Right ventricle myocardium inferior (tissue), 1 donor: ENCODE measurements around the gene PFN4. TPM values are rescaled to one million over a fixed set of nuclear protein-coding genes. Genes with fewer than 3 reads are reported as not detected.
"Not testable (repeated sequence)": the region's sequence is repeated elsewhere in the genome, so short reads cannot be mapped to it uniquely, and the experiment has no call there.

Experiments used
- ATAC-seq: fragments of 200-7000 bp; cut with Tn5 transposase; one replicate; pipeline ENCODE4 v1.9.1; 2020; ENCODE audit warnings: mild to moderate bottlenecking, moderate library complexity
- DNase-seq: peaks from one replicate; pipeline ENCODE4 v3.0.0; 2021; ENCODE audit errors: missing footprints
- intact Hi-C: fragments of 100-400 bp; cut with DNase I; formaldehyde crosslinking; loops from one replicate; pipeline ENCODE4 v1.11.0; 2022
- long read RNA-seq: library from polyadenylated mRNA; unstranded; transcript quantifications from one replicate; pipeline ENCODE4 v2.0.0, GENCODE V29; 2021
- total RNA-seq: library from RNA; stranded (reverse); fragmentation: NEBNext Ultra II Directional; extraction: Animal tissue kit (Norgen Biotek cat#: 25700); gene quantifications from one replicate; pipeline ENCODE4 v1.2.1, GENCODE V29; 2021
- donor health status: DM: no; HTN: yes; CAD: no; lungs with severe emphysema.

Gene PFN4
- total RNA-seq = 0.32 TPM
- long read RNA-seq = 0 reads

GRCh38 chr2:24123195-24123921 lies at the start of gene PFN4, which contains the start of gene FAM228B:
Gene PFN4, minus strand, starts transcription at chr2:24123334. Its CDS starts 799 bp downstream, at chr2:24122535.
Gene FAM228B, plus strand, starts transcription at chr2:24123469. Its CDS starts 893 bp downstream, at chr2:24124362.
- ATAC-seq (peak; percentile 98), DNase-seq (peak; percentile 95)
- intact Hi-C loops = no loop called here

GRCh38 chr2:24169023-24169422 lies 45.9 kb upstream of the PFN4 start:
- intact Hi-C loops = no loop called here
- DNase-seq = no peak
- no peak for ATAC-seq

DNA sequence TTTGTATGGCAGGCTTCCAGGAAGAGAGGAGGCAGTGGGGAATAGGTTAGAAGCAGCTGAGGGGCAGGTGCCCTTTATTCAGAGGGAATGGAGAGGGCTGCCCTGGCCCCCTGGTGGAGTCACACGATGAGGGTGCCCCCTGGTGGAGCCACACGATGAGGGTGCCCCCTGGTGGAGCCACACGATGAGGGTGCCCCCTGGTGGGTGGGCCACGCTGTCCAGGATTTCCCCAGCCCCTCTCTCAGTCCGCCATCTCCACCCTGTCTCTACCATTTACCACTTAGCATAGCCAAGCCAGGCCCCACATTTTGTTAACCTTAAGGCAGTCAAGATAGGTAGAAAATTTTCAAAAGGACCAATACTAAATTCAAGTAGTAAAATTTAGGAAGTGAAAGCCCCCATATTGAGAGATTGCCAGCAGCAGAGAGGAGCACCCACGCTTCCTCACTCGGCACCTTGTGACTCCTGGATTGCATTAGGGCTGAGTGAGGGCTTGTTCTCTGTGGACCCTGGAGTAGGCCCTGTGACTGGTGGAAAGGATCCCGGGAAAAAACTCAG lies 41.4 kb upstream of the PFN4 start:
- intact Hi-C loops = no loop called here
- DNase-seq (no peak), ATAC-seq (no peak)

DNA sequence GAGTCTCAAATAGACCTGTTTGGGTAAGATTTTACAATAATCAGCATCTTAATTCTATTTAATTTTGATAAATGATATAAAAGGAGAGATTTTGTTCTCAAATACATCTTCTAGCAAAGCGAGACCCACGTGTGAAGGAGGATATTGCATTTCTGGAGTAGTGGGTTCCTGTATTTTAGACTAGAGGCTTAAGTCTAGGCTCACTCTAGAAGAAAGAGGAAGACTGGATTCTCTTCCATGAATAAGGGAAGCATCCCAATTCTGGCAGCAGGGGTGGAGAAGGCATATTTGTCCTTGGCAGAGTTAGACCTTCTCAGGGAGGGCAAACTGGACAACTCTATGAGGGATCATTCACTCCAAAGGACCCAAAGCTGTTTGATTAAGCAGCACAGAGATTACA lies 40.5 kb upstream of the PFN4 start:
- DNase-seq (no peak), ATAC-seq (no peak)
- intact Hi-C loops = no loop called here

DNA sequence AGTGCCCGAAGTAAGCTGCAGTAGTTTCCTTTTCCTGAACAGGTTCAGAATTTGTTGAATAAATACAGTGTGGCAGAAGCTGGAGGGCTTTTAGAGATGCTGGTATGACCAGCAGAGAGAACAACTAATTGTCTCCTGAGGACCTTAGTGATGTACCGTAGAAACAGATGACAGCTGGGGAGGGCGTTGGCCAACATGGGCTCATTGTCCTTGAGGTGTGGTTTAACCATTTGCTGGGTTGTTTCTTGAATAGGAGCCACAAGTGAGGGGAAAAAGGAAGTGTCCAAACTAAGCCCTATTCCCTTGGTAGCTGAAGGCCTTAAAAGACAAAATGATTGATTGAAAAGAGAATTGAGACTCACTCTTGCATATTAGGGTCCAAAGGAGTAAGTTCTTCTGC lies 40.1 kb upstream of the PFN4 start:
- DNase-seq = no peak
- ATAC-seq = no peak
- intact Hi-C loops = no loop called here

DNA sequence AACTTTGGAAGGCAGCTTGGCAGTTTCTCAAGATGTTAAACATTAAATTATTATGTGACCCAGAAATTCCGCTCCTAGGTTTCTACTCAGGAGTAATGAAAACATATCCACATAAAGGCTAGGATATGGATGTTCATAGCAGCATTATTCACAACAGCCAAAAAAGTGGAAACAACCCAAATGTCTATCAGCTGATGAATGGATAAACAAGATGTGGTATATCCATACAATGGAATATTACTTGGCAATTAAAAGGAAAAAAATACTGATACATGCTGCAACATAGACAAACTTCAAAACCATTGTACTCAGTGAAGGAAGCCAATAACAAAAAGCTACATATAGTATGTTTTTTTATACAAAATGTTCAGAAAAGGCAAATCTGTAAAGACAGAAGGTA lies 39.4 kb upstream of the PFN4 start:
- ATAC-seq = no peak
- intact Hi-C loops = no loop called here
- DNase-seq = no peak

DNA sequence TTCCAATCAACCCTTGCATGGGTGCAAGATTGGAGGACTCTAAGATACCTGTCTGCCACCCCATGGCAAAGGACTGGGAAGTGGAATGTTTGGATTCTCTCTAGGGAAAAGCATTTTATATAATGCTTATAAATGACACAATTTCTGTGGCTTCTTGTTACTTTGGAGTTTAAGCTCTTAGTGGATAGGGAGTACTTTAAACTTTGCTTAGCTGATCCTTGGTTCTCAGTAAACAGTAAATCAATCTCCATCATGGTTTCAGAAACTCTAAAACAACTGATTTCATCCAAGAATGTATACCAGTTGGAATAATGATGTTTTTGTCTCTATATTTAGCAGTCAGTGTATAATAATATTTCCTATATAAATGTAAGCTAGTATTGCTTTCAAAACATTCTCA lies 37.6 kb upstream of the PFN4 start:
- no peak for DNase-seq
- ATAC-seq = no peak
- intact Hi-C loops = no loop called here

DNA sequence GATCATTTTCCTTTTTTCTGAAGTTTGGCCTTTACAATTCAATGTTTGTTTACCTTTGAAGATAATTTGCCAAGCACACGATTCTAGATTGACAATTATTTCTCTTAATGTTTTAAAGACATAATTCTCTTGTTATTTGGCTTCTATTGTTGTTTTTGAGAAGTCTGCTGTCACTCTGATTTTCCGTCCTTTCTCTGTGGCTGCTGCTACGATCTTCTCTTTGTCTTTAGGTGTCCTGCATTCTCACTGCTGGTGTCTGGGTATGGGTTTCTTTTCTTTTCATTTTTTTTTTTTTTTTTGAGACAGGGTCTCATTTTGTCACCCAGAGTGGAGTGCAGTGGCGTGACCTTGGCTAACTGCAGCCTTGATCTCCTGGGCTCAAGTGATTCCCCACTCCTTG lies 36.6 kb upstream of the PFN4 start:
- intact Hi-C loops = no loop called here
- ATAC-seq (no peak), DNase-seq (no peak)

DNA sequence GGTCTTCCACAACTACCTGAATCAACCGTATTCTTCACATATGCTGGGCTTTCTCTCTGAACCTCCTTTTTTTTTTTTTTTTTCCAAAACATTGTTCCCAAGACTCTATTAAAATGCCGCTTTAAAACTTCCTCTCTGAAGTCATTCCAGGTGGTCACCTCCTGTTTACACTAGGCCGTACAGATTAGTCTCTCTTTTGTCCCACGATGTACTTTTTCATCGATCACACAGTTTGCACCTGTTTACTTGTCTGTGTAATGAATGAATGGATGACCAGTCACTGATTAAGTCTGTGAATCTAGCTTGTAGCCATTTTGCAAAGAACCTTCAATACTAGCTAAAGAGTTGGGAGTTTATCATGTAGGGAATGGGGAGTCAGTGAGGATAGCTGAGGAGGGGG lies 35.0 kb upstream of the PFN4 start:
- intact Hi-C loops = no loop called here
- no peak for DNase-seq
- no peak for ATAC-seq

DNA sequence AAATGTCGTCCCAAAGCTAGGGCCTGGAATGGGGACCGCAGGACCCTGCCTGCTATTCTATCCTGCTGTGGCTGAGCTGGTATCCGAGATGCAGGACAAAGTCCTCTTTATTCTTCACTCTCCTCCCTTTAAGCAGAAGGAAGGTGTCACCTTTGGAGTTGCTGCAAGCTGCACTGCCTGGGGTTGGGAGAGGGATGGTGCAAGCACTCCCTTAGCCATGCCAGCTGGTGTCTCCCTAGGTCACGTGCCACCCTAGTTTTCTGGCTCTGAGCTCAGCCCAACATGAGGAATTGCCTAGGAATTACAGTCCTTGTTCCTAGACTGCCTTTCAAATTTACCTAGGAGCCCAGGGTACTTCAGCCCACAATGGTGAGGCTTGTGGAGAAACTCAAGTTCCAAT lies 30.3 kb upstream of the PFN4 start:
- intact Hi-C loops = no loop called here
- ATAC-seq (no peak), DNase-seq (no peak)

DNA sequence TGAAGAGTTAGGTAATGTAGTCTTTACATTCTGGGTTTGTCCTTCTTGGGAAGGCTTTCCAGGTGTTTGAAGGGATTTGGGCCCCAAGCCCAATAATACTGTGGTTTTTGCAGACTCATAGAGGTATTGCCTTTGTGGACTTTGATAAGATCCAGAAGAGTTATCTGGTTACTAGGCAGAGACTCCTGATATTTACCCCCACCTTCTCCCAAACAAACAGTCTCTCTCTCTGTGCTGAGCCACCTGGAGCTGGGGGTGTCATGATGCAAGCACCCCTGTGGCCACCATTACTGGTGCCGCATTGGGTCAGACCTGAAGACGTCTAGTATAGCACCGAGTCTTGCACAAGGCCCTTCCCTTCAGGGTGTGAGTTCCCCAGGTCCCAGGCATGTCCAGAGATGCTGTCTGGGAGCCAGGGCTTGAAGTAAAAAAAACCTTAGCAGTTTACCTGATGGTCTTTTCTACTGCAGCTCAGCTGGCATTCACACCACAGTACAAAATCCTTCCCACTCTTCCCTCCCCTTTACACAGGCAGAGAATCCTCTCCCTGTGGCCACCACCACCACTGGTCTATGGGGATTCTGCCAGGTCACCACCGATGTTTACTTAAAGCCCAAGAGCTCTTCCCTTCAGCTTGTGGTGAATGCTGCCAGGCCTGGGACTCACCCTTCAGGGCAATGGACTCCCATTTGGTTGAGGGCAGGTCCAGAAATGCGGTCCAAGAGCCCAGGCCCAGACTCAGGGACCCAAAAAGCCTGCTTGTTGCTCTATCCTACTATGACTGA lies 29.5 kb upstream of the PFN4 start:
- intact Hi-C loops = no loop called here
- no peak for DNase-seq

DNA sequence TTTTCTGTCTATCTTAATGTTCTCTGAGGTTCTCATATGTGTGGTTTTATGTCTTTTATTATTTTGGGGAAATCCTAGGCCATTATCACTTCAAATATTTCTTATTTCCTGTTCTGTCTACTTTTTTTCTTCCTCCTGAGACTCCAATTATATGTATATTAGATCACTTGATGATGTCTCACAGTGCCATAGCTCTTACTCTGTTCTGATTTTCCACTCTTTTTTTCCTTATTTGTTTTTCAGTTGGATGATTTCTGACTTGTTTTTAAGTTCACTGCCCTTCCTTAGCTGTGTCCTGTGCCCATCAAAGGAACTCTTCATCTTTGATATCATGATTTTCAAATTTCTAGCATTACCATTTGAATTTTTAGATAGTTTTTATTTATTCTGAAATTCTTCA lies 24.2 kb upstream of the PFN4 start:
- intact Hi-C loops = no loop called here
- DNase-seq (no peak), ATAC-seq (no peak)

More for the DNA sequence above, 29.5 kb upstream of the PFN4 start:
- no peak for ATAC-seq

GRCh38 chr2:24140305-24140704 lies 17.2 kb upstream of the PFN4 start:
- intact Hi-C loops, DNase-seq, ATAC-seq: not testable (repeated sequence)

DNA sequence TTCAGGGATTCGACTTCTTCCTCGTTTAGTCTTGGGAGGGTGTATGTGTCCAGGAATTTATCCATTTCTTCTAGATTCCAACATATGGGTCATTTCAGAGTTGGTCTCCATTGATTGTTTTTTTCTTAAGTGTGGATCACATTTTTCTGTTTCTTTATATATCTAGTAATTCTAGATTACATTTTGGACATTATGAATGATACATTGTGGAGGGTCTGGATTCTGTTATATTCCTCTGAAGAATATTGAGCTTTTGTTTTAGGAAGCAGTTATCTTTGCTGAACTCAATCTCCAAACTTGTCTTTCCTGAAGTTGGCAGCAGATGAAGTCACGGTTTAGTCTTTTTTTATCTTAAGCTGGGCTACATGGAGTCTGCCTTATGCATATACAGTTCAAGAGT lies 9.4 kb upstream of the PFN4 start:
- intact Hi-C loops = no loop called here
- ATAC-seq = no peak

DNA sequence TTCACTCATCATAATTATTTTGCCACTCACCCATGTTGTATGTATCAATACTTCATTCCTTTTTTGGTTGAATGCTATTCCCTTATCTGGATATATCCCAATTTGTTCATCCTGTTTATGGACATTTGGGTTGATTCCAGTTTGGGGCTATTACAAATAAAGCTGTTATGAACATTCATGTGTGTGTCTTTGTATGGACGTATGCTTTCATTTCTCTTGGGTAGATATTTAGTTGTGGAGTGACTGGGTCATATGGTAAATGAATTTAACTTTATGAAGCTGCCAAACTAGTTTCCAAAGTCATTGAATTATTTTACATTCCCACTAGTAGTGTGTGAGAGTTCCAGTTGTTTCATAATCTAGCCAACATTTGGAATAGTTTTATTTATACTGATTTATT lies 2.8 kb upstream of the PFN4 start:
- ATAC-seq (no peak), DNase-seq (no peak)
- intact Hi-C loops = no loop called here

More for the DNA sequence above, 9.4 kb upstream of the PFN4 start:
- no peak for DNase-seq

GRCh38 chr2:24123922-24124580 lies 917 bp upstream of the PFN4 start:
- intact Hi-C loops = no loop called here

GRCh38 chr2:24122366-24123194 lies 554 bp downstream of the PFN4 start:
- DNase-seq (no peak), ATAC-seq (no peak)
- intact Hi-C loops = no loop called here

More at GRCh38 chr2:24123922-24124580, 917 bp upstream of the PFN4 start:
- no peak for ATAC-seq
- no peak for DNase-seq

- intact Hi-C loops = no loop called here
- ATAC-seq = no peak
- no peak for DNase-seq
Observed at GRCh38 chr2:24121469-24121868, 1.7 kb downstream of the PFN4 start.

DNA sequence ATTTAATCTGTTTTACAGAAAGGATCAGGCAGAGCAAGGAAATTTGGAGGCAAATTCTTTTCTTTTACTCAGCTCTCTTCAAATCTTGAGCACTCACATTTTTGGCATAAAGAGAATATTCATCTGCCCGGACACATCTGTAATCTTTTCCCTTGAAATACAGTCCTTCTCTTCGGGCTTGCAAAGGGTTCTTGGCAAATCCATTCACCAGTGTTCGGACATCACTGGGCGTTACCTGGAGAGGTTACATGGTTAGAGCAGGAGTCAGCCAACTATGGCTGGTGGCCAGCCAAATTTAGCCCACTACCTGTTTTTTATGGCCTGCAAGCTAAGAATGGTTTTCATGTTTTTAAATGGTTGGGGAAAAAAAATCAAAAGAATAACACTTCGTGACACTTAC lies 2.1 kb downstream of the PFN4 start:
- intact Hi-C loops = no loop called here
- DNase-seq = no peak
- ATAC-seq = no peak
